ENCODE data around the gene AIDA. TPM values are rescaled to one million over a fixed set of nuclear protein-coding genes. Genes with fewer than 3 reads are reported as not detected.

AIDA gene
- polyA plus RNA-seq, 1 of the 3 experiments (the other 2 are of a cell fraction), result 20.8 TPM

GRCh38 chr1:222663431-222663934 is 48.8 kb downstream of the AIDA start:
- POLR2A ChIA-PET, result interaction anchor here (0.9 kb wide), 1 partner anchor 16 kb away, joined by 4 read pairs; no protein-coding TSS in a partner anchor
- no peaks in the 10 kb centered on the region for H4K20me1 ChIP-seq (ENCODE audit: insufficient read depth)
- H3K79me2 ChIP-seq (ENCODE audit: insufficient read depth), result peaks cover 11% of the 10 kb centered on the region; the same call in 1 of the 2 replicates
- H3K4me3 ChIP-seq (ENCODE audit: low read depth in 2 of 2, low read length in 1 of 2), result no peak overlapping the region
- no peaks in the 10 kb centered on the region for H3K9me2 ChIP-seq
- H3K36me3 ChIP-seq (replicated peaks in 1 of 2; ENCODE audit: control insufficient read depth in 1 of 2, insufficient read depth in 2 of 2, low read length in 1 of 2), result peaks cover 80 to 95% of the 10 kb centered on the region in 2 experiments
- H3K27ac ChIP-seq (ENCODE audit: low read depth in 2 of 2, low read length in 1 of 2), result no peak overlapping the region
- CTCF ChIA-PET, result no interaction called here
- TF ChIP-seq IRF3 (IDR thresholded peaks at IDR 0.05; ENCODE audit: low read depth, low read length) (no peak), YY1 (IDR thresholded peaks at IDR 0.05; ENCODE audit: low read depth) (no peak), RCOR1 (IDR thresholded peaks at IDR 0.05; ENCODE audit: low read length) (no peak), NFIC (IDR thresholded peaks at IDR 0.05; ENCODE audit: borderline replicate concordance) (no peak), RAD21 (IDR thresholded peaks at IDR 0.05; ENCODE audit: low read length) (no peak), USF1 (IDR thresholded peaks at IDR 0.05; ENCODE audit: borderline replicate concordance, low read depth) (no peak), POLR2AphosphoS5 (IDR thresholded peaks at IDR 0.05; ENCODE audit: low read depth, low read length) (no peak), EP300 (IDR thresholded peaks at IDR 0.05; ENCODE audit: borderline replicate concordance in 1 of 2, low read depth in 1 of 2, low read length in 1 of 2) (no peak), JUND (IDR thresholded peaks at IDR 0.05) (no peak), ELF1 (IDR thresholded peaks at IDR 0.05) (no peak), RXRA (IDR thresholded peaks at IDR 0.05; ENCODE audit: borderline replicate concordance, low read depth) (no peak), FOXM1 (IDR thresholded peaks at IDR 0.05; ENCODE audit: low read depth) (no peak), GABPA (IDR thresholded peaks at IDR 0.05; ENCODE audit: low read depth) (no peak), GATA2 (CRISPR knock-in tag; IDR thresholded peaks at IDR 0.05) (no peak), PBX3 (IDR thresholded peaks at IDR 0.05) (no peak)
- 94% methylated on average over 4 of the region's 4 CpGs for WGBS (ENCODE audit: low lambda C conversion rate)
- peaks cover 0 to 6% of the 10 kb centered on the region in 2 experiments; a peak in 2 of 4 replicates for H3K4me1 ChIP-seq (ENCODE audit: control insufficient read depth in 1 of 2, insufficient read depth in 2 of 2, low read depth in 1 of 2, low read length in 1 of 2)
- H3K9ac ChIP-seq, result no peak overlapping the region
- no peak for DNase-seq
- peaks cover 26% of the 10 kb centered on the region for H3F3A ChIP-seq (replicated peaks; ENCODE audit: insufficient read depth)
- no peaks in the 10 kb centered on the region for H3K27me3 ChIP-seq (ENCODE audit: insufficient read depth)
- H3K9me3 ChIP-seq, result no peaks in the 10 kb centered on the region
- H2AFZ ChIP-seq (ENCODE audit: low read depth), result no peak overlapping the region
- no peak overlapping the region for H3K4me2 ChIP-seq

- Histone ChIP-seq H3K9ac (no peak overlapping the region), H3K4me3 (ENCODE audit: low read depth in 2 of 2, low read length in 1 of 2) (no peak overlapping the region), H3K79me2 (ENCODE audit: insufficient read depth) (no peaks in the 10 kb centered on the region), H3K9me3 (no peaks in the 10 kb centered on the region), H3K9me2 (no peaks in the 10 kb centered on the region), H3K27me3 (ENCODE audit: insufficient read depth) (no peaks in the 10 kb centered on the region), H3K4me1 (ENCODE audit: control insufficient read depth in 1 of 2, insufficient read depth in 2 of 2, low read depth in 1 of 2, low read length in 1 of 2) (no peaks in the 10 kb centered on the region), H3K4me2 (no peak overlapping the region), H3K27ac (ENCODE audit: low read depth in 2 of 2, low read length in 1 of 2) (no peak overlapping the region), H3F3A (replicated peaks; ENCODE audit: insufficient read depth) (peaks cover 5% of the 10 kb centered on the region), H3K36me3 (replicated peaks in 1 of 2; ENCODE audit: control insufficient read depth in 1 of 2, insufficient read depth in 2 of 2, low read length in 1 of 2) (peaks cover 82 to 97% of the 10 kb centered on the region in 2 experiments), H4K20me1 (ENCODE audit: insufficient read depth) (no peaks in the 10 kb centered on the region), H2AFZ (ENCODE audit: low read depth) (no peak overlapping the region)
- WGBS (ENCODE audit: low lambda C conversion rate), result 90% methylated on average over 2 of the region's 2 CpGs
- DNase-seq, result no peak
- POLR2A ChIA-PET, result interaction anchor here (1.0 kb wide), 1 partner anchor 14 kb away, joined by 3 read pairs; no protein-coding TSS in a partner anchor
- CTCF ChIA-PET, result interaction anchor here (0.9 to 1.6 kb wide), 2 partner anchors 12 to 23 kb away, joined by 3 read pairs; no protein-coding TSS in a partner anchor
- TF ChIP-seq EZH2phosphoT487 (IDR thresholded peaks at IDR 0.05; ENCODE audit: borderline replicate concordance, low read depth), result no peak
- TF ChIP-seq FOXM1 (IDR thresholded peaks at IDR 0.05; ENCODE audit: low read depth), result no peak
- no peak for TF ChIP-seq GABPA (IDR thresholded peaks at IDR 0.05; ENCODE audit: low read depth)
- TF ChIP-seq PBX3 (IDR thresholded peaks at IDR 0.05), result no peak
- no peak for TF ChIP-seq TEAD4 (IDR thresholded peaks at IDR 0.05; ENCODE audit: borderline replicate concordance, insufficient read depth)
- no peak for TF ChIP-seq CTCF (IDR thresholded peaks at IDR 0.05)
- no peak for TF ChIP-seq EP300 (IDR thresholded peaks at IDR 0.05; ENCODE audit: borderline replicate concordance in 1 of 2, low read depth in 1 of 2, low read length in 1 of 2)
- no peak for TF ChIP-seq FOSL2 (IDR thresholded peaks at IDR 0.05; ENCODE audit: borderline replicate concordance, low read depth)
- no peak for TF ChIP-seq TCF12 (IDR thresholded peaks at IDR 0.05)
- TF ChIP-seq MAX (IDR thresholded peaks at IDR 0.05; ENCODE audit: low read depth), result no peak
- no peak for TF ChIP-seq POLR2AphosphoS5 (IDR thresholded peaks at IDR 0.05; ENCODE audit: low read depth, low read length)
- no peak for TF ChIP-seq NRF1 (IDR thresholded peaks at IDR 0.05; ENCODE audit: low read depth, low read length)
- no peak for TF ChIP-seq SMC3 (IDR thresholded peaks at IDR 0.05; ENCODE audit: low read depth, low read length)
Observed at GRCh38 chr1:222657899-222658298, 54.4 kb downstream of the AIDA start.
